GM19193 (cell line): ENCODE results near the gene LOC101059915.

Experiments
- POLR2A ChIP-seq: IDR thresholded peaks from 4 replicates; pipeline ENCODE4 v1.6.1; 2011; ENCODE audit not compliant: insufficient read depth, insufficient read length; ENCODE audit errors: extremely low read depth

Gene LOC101059915

DNA sequence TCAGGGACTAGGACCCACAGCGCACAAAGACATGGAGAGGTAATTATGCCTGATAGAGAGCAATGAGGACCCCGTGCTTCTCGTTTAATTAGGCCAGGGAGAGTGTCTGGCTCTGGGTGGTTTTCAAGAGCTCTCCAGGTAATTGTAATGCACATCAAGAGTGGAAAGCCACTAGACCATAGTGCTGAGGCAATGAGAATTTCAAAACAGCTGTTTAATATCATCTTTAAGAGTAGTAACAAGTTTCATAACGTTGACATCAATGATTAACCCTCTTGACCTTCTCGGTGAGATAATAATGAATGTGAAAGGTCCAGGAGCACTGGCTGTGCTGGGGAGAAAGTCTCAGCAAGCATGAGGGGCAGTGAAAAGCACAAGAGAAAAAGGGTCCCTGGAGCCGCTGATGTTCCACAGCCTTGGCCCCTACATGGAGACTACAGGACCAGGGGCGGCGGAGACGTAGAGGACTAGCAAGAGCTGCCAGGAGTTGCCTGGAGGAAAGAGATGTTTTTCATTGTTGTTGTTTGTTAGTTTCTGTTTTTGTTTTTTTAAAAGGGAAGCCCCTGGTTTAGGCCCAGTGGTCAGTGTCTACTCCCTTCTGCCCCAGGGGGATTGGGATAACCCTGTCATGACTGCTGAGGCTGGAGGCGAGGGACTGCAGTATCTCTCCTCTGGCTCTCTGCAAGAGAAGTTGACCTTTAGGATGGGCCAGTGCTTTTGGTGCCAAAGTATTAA is 34.3 kb upstream of the LOC101059915 start:
- TF ChIP-seq POLR2A = no peak

DNA sequence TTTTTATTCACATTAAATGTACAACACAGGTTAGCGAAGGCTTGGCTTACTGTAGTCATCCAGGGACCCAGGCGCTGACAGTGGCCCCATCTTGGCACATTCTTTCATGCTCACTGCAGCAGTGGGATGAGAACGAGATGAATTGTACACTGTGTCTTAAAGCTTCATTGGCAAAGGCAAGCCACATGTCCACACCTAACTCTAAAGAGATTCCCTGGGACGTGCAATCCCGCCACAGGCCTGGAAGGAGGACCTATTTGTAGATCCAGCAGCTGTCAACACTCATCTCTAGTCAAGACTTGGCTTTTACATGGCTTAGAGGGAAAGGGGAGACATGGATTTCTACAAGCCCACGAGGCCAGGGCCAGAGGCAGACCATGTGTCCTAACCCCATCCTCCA is 33.0 kb upstream of the LOC101059915 start:
- no peak for TF ChIP-seq POLR2A

DNA sequence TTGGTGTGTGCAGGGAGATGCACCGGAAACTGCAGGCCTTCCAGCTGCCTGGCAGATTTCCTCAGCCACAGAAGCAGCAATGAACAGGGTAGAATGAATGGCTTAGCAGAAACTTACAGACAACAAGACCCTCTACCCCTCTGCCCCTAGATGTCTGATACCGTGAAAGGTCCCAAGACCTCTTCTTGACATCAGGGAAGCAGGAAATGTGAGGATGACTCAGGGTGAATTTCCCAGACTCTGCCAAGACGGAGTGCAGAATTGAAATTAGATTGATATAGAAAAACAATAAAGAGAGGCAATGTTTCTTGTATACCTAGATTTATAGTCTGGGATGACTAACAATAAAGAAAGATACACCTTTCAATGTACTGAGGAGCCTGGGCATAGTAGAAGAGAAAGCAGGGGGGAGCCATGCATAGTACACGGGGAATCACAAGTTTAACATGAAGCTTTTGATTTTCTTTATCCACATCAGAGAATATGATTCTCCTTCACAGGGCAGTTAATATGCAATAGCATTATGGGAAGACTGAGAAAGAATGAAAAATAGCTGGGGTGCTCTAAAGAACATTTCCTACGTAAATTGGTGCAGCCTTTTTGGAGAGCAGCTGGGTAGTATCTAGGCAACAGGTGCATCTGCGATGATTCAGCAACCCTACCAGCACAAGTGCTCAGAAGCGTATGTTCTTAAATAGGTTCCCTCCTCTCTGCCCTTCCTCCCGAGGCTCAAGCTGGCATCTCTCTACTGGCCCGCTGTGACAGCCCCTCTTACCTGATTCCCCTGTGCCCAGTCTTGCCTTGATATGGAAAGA is 30.7 kb upstream of the LOC101059915 start:
- TF ChIP-seq POLR2A = no peak

DNA sequence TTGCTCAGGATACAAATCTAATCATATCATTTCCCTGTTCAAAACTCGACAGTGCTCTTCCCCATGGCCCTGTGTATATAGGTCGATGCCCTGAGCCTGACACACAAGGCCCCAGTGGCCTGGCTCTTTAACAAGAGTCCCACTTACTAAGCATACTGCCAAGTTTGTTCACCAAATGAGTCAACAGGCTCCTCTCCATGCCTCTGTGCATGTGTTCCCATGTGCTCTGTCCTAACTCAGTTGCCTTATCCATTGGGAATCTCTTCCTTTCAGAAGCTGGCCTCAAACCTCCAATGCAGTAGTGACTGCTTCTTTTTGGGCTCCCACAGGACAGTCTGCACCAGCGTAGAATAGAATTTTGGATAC is 30.1 kb upstream of the LOC101059915 start:
- TF ChIP-seq POLR2A = no peak

DNA sequence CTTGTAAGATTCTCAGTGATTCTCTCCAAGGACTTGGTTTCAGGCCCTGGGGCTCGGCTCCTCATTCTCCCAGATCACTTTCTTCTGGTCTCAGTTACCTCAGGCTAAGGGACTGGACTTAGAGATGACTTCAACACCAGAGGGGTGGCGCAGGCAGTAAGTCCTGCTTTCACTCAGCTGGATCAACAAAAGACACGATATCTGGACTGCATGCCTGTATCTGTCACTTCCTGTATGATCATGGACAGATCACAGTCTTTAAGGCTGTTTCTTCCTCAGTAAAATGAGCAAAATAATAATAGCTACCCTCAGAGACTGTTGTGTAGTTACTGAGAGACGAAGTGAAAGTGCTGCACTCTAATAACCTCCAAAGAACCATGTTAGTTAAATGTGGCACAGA is 29.5 kb upstream of the LOC101059915 start:
- no peak for TF ChIP-seq POLR2A

DNA sequence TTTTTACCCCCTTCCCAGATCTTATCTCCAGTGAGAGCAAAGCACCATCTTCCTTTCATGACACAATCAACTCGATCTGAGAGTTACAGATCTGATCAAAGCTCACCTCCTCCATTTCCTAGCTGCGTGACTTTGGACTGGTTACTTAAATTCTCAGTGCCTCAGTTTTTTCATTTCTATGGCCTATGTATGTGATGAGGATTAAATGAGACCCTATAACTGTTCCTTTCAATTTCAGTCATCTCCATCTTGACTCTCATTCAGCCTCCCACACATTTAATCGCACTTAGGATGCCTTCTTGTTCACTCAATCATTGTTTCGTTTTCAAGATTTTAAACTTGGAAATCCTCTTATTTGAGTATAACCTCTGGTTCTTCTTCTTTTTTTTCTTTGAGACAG is 28.9 kb upstream of the LOC101059915 start:
- TF ChIP-seq POLR2A = no peak

DNA sequence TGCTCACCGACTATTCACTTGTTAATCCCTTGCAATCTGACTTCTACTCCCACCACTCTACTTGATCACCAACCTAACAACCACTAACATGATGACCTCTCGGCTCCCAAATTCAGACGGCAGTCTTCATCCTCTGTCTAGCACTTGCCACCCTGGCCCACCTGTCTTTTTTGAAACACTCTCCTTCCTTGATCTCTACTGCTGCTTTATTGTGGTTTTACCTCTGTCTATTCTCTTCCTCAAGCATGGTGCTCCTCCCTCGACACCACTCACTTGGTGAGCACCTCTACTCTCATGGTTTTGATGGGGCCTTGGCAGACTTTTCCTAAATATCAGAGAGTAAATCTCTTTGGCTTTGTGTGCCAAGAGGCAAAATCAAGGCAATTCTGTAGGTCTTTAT is 27.3 kb upstream of the LOC101059915 start:
- no peak for TF ChIP-seq POLR2A

DNA sequence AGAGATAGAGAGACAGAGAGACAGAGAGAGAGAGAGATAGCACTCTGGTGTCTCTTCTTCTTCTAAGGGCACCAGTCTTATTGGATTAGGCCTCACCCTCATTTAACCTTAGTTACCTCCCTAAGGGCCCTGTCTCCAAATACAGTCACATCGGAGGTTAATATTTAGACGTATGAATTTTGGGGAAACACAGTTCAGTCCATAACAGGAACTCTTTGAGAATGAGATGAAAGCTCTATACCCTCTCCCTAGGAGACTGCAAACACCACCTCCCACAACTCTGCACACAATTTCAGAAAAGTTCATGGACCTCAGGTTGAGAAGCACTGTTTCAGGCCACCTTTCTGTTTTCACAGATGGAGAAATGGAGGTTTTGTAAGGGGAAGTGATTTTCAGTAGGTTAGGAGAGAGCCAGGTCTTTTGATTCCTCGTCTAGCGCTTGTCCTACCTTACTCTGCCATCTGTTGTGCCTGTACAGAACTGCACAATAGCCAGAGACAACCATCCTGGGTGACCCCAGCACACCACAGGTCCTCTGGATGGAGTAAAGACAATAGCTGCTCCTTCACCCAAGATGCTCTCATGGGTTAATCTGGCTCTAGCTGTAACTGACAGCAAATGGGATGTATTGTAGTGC is 16.9 kb upstream of the LOC101059915 start:
- no peak for TF ChIP-seq POLR2A

DNA sequence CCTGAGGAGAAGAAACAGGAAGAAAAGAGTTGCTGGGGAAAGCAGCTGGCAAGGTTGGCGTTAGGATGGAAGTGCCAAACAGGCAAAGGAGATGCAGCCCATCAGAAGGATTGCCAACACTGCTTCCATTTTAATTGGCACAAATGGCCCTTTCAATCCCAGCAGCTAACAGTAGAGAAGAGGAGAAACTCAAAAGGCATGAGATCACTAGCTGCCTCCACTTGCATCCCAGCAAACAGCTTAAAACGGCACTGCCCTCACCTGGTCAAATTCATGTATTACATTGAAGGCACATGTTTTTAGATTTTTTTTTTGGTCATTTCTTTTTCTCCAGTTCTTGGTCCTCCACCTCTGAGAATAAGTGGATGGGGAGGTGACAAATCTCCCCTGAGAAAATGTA is 14.9 kb upstream of the LOC101059915 start:
- TF ChIP-seq POLR2A = no peak

DNA sequence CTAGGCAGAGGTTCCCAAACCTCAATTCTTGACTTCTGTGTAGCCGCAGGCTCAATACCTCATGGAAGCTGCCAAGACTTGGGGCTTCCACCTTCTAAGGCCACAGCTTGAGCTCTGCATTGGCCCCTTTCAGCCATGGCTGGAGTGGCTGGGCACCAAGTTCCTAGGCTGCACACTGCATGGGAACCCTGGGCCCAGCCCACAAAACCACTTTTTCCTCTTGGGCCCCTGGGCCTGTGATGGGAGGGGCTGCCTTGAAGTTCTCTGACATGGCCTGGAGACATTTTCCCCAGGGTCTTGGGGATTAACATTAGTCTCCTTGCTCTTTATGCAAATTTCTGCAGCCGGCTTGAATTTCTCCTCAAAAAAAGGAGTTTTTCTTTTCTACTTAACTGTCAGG is 14.0 kb upstream of the LOC101059915 start:
- TF ChIP-seq POLR2A = no peak

DNA sequence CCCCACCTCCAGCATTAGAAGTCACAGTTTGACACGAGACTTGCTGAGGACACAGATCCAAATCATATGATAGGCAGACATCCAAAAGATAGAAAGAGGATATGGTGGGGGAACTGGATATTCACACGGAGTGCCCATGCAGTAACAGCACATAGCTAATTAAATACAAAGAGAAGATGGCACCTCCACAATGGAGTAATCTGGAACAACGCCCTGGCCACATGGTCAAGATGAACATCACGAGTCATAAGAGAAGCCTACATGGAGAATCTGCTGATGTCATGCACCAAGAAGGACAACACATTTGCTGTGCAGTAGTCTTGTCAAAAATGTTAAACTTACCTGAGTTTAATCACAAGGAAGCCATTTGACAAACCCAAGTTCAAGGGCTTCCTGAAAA is 10.1 kb upstream of the LOC101059915 start:
- TF ChIP-seq POLR2A = no peak

DNA sequence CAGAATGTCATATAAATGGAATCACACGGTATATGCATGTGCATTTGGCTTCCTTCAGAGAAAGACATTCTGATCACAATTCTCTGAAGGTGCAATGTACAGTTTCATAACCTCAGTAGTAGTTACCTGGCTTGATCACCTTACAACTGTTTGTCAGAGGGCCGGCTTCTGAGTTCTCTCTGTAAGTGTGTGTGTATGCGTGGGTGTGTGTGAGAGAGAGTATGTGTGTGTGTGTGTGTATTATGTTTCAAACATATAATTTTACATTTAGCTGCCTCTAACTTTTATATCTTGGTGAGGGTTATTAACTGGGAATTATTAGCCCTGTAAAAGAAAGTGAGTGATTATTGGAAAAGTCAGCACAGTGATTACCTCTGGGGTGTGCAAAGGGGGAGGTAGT is 8.0 kb upstream of the LOC101059915 start:
- no peak for TF ChIP-seq POLR2A

DNA sequence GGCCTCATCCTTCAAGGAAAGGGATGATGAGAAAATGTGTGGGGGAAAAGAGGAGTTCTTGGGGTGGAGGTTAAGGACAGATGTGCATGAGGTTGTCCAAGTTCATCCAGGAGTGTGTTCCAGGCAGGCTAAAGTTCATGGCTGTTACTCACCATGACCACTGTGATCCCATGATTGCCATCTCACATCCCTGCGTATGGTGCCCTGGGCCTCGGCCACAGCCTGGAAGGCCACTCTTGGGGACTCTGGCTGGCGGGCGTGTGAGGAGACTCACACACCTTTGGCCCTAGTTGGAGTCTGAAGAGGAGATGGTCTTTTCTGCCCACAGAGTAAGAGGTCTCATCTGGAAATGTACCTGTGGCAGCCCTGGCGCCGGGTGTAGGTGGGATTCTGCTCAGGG is 7.4 kb upstream of the LOC101059915 start:
- no peak for TF ChIP-seq POLR2A

DNA sequence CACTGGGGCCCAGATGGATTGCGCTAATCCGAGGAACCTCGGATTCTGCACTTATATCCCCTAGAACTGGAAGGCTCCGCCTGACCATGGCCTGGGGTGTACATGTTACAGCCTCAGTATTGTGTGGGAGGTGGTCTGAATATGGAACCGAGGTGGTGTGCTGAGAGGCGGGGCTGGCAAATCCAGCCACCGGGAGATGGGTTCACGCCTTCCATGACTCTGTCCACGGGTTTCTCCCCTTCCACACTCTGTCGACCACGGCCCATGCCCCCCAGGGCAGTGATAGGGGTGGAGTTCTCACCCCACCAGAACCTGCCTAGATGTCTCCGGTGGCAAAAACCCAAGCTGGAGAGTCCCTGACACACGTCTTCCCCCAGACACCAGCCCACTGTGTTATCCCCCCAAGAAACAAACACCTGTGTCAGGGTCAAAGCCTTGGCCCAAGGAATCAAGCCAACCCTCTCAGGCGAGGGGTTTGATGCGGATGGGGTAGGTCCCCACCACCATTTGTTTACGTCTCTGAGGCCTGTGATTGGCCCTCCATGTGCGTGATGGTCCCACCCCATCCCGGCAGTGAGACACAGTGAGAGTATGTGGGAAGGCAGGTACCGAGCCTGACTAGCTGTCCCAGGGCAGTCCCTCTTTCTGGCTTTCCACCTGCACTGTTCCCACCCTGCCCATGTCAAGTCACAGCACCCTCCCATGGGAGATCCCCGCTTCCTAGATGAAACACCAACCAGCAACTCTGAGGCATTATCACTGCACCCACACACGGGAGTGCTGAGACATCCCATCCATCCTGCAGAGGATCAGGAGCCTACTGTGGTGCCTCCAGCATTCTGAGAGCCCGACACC is 6.6 kb upstream of the LOC101059915 start:
- no peak for TF ChIP-seq POLR2A

DNA sequence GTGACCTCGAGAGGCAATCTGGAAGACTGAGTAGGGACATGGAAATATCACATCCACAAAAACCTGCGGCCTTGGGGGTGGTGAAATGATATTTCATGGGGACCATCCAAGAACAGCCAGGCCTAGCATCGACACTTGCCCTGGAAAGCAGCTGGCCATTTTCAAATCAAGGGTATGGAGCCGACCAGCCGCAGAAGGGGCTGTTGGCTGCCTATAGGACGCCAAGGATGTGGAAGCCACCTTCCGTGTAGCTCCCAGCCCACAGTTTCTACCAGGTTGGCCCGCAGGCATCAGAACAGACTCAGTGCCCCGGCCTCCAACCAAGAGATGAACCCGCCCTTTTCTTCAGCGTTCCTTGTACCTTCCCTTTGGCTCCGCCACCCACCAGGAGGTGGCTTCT is 5.4 kb upstream of the LOC101059915 start:
- TF ChIP-seq POLR2A = no peak
